Activated CD8-positive, alpha-beta memory T cell treated with anti-CD3 and anti-CD28 coated beads, Interleukin-2, amount 50 U/mL, for 4 hours (primary cell): ENCODE results near the gene XBP1.
A peak's percentile ranks its signal among the peaks of the same experiment; 100 is the strongest.
"Not testable (repeated sequence)": the region's sequence is repeated elsewhere in the genome, so short reads cannot be mapped to it uniquely, and the experiment has no call there.

ENCODE experiments used
- DNase-seq: peaks from one replicate; pipeline ENCODE4 v3.0.0-alpha.2; 2020

The XBP1 gene

DNA sequence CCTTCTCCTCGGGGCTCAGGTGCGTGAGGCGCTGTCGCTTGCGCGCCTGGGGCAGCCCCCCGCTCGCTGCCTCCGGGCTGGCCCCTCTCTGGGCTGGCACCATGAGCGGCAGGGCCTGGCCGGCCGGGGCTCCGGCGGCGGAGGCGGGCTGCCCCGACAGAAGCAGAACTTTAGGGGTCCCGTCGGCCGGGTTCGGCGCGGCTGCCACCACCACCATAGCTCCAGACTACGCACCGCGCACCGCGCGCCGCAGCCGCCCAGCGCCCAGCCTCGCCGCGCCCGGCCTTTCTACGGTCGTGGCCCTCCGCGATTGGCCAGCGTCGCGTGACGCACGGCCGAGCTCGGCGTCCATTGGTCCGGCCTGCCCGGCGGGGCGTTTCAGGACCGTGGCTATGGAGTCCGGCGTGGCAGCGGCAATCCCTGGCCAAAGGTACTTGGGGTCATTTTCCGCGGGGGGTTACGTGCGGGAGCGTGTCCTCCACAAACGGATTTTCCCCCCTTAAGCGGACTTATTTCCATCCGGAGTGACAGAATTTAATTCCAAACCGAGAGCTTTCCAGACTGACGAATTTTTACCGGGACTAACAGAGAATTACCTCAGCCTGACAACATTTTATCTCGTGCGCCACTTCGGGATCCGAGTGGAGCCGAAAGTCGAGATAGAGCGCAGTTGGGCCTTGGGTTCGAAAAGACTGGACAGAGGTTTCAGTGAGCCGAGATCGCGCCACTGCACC is at the start of gene XBP1:
XBP1 (minus strand) TSS at position 262 of the 734 bp plus-strand sequence.
- DNase-seq, result peak; percentile 88

GRCh38 chr22:28846994-28847393 is 46.6 kb upstream of the XBP1 start:
- DNase-seq, result no peak

DNA sequence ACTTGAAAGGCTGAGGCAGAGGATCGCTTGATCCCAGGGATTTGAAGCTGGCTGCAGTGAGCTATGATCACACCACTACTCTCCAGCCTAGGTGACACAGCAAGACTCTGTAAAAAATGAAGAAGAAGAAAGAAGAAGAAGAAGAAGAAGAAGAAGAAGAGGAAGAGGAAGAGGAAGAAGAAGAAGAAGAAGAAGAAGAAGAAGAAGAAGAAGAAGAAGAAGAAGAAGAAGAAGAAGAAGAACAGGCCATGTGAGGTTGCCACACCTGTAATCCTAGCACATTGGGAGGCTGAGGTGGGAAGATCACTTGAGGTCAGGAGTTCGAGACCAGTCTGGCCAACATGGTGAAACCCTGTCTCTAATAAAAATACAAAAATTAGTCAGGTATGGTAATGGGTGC is 43.9 kb upstream of the XBP1 start:
- DNase-seq, result not testable (repeated sequence)

DNA sequence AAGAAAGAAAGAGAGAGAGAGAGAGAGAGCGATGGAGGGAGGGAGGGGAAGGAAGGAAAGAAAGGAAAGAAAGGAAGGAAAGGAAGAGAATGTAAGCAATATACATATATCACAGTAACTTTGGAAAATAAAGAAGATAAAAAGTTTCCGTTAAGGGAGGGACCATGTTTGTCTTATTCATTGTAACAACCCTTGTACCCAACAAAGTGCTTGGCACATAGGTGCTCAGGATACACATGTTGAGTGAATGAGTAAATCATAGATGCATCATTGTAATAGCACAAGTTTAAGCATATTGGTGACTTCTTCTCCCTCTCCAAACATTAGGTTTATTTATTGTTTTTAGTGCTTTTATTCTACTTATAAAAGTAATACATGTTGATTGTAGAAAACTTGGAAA is 43.3 kb upstream of the XBP1 start:
- no peak for DNase-seq

GRCh38 chr22:28841111-28841510 is 40.7 kb upstream of the XBP1 start:
- DNase-seq, result no peak

GRCh38 chr22:28838971-28839370 is 38.6 kb upstream of the XBP1 start:
- no peak for DNase-seq

GRCh38 chr22:28837640-28838039 is 37.3 kb upstream of the XBP1 start:
- DNase-seq, result no peak

DNA sequence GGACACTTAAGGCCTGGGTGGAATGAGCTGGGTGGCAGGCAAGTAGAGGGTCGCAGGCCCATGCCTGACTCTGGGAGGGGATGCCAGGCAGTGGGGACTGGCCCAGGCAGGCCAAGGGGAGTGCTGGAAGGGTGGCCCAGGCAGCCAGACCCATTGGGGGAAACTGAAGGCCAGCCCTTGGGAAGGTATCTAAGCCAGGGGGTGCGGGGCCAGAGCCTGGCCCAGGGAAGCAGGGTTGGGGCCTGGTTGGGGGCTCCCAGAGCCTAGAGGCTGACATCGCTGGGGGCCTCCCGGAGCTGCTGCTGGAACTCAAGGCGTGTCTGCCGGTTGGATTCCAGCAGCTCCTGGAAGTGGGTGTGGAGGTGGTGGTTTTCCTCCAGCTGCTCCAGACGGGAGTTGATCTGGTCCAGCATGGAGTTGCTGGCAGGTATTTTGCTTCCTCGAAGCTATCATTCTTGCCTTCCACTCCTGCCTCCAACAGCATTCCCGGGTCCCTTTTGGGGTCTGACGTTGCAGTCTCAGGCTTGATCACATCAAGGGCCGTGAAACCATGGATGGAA is 35.3 kb upstream of the XBP1 start:
- DNase-seq, result no peak

GRCh38 chr22:28833276-28833923 is 33.0 kb upstream of the XBP1 start:
- DNase-seq, result no peak

DNA sequence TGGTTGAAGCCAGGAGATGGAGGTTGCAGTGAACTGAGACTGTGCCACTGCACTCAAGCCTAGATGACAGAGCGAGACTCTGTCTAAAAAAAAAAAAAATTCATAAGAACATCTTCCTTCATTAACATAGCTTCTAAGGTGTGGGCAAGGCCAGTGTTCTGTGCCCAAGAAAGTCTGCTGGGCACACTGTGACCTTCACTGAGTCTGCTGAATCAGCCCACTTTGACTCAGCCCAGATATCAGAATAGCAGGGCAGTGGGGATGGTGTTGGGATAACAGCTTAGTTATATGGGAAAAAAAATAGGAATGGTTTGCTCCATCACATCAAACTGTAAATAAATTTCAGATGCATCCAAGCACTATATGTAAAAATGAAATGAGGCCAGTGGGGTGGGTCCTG is 32.4 kb upstream of the XBP1 start:
- DNase-seq, result no peak

DNA sequence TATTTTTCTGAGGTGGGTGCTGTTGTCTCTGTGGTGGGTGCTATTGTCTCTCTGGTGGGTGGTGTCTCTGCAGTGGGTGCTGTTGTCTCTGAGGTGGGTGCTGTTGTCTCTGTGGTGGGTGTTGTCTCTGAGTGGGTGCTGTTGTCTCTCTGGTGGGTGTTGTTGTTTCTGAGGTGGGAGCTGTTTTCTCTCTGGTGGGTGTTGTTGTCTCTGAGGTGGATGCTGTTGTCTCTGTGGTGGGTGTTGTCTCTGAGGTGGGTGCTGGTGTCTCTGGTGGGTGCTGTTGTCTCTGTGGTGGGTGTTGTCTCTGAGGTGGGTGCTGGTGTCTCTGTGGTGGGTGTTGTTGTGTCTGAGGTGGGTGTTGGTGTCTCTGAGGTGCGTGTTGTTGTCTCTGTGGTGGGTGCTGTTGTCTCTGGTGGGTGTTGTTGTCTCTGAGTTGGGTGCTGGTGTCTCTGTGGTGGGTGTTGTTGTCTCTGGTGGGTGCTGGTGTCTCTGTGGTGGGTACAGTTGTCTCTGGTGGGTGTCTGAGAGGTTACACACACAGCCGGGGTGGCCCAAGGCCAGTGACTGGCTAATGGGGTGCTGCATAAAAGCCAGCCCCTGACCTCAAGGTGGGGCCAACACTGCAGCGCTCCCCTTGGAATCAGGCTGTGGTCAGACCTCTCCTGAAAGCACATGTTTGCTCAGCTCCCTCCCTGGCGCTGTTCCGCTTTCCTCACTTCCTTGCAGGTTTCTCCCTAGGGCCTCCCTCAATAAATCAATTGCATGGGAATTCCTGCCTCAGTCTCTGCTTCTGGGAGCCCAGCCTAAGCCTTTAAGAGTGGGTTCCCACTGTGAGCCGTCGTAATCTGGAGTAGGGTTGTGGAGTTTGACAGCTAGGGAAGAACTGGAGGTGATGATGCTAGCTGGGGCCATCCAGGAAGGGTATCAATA is 31.0 kb upstream of the XBP1 start:
- no peak for DNase-seq

DNA sequence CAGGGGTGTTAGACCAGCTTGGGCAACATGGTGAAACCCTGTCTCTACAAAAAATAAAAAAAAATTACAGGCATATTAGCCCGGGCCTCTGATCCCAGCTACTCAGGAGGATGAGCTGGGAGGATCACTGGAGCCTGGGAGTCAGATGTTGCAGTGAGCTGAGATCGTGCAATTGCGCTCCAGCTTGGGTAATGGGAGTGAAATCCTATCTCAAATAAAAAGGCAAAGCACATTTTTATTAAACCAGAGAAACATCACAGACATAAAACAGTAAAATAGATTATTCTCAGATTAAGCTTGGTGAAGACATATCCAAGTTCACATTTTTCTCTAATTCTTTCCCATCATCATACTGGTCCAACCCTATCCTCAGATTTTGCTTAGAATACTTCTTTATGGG is 30.1 kb upstream of the XBP1 start:
- no peak for DNase-seq

- peak; percentile 79 for DNase-seq
Observed at GRCh38 chr22:28829358-28830181, 29.2 kb upstream of the XBP1 start.

- DNase-seq, result no peak
Observed at GRCh38 chr22:28826921-28827320, 26.6 kb upstream of the XBP1 start.

DNA sequence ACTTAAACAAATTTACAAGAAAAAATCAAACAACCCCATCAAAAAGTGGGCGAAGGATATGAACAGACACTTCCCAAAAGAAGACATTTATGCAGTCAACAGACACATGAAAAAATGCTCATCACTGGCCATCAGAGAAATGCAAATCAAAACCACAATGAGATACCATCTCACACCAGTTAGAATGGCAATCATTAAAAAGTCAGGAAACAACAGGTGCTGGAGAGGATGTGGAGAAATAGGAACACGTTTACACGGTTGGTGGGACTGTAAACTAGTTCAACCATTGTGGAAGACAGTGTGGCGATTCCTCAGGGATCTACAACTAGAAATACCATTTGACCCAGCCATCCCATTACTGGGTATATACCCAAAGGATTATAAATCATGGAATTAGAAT is 26.1 kb upstream of the XBP1 start:
- DNase-seq, result not testable (repeated sequence)

DNA sequence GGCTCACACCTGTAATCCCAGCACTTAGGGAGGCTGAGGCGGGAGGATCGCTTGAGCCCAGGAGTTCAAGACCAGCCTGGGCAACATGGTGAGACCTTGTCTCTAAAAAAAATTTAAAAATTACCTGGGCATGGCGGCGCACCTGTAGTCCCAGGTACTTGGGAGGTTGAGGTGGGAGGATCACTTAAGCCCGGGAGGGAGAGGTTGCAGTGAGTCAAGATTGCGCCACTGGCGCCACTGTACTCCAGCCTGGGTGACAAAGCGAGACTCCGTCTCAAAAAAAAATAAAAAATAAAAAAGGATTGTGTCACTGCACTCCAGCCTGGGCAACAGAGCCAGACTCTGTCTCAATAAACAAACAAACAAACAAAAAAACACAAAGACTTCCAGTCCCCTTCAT is 24.1 kb upstream of the XBP1 start:
- not testable (repeated sequence) for DNase-seq

- no peak for DNase-seq
Observed at GRCh38 chr22:28822930-28823551, 22.7 kb upstream of the XBP1 start.

GRCh38 chr22:28821452-28821851 is 21.1 kb upstream of the XBP1 start:
- no peak for DNase-seq

GRCh38 chr22:28820885-28821284 is 20.5 kb upstream of the XBP1 start:
- DNase-seq, result no peak

DNA sequence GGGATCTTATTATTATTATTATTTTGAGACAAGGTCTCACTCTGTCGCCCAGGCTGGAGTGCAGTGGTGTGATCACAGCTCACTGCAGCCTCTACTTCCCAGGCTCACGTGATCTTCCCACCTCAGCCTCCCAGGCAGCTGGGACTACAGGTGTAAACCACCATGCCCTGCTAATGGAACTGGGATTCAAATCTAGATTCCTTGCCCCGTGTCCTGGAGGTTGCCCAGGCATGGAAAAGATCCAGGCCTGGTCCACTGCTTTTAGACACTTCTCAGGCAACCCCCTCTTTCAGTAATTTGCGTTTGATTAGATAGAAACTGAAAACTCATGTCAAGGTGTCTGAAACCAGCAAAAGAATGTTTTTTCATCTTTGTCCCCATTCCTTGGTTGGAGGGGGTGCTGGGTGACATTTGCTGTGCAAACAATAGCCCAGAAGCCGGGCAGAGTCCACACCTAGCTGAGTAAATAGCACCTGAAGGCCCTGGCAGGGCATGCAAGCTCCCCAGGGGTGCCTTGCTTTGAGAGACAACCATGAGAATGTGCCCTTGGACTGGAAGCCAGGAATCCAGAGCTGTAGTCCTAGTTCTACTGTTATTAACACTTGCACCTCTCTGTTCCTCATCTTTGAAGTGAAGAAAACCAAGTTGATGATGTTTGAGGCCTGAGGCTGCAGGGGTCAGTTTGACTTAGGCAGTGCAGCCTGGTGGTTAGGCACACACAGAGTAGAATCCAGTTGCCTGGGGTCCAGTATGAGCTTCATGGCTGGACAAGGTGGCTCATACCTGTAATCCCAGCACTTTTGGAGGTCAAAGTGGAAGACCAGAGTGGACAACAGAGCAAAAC is 19.1 kb upstream of the XBP1 start:
- DNase-seq, result no peak
